GM12865 (cell line): ENCODE data around the gene ZC3H11A.
"Not testable (repeated sequence)": the region's sequence is repeated elsewhere in the genome, so short reads cannot be mapped to it uniquely, and the experiment has no call there.

Experiments
- DNase-seq: peaks from one replicate; pipeline ENCODE4 v3.0.0; 2010; ENCODE audit warnings: low read depth
- H3K4me3 ChIP-seq: 2 replicates; pipeline ENCODE4 v1.5.1; 2011; ENCODE audit warnings: mild to moderate bottlenecking, low read depth, low read length, control low read depth
- CTCF ChIP-seq: IDR thresholded peaks from 2 replicates; pipeline ENCODE4 v1.5.1; 2011; ENCODE audit warnings: low read length, control low read depth, low read depth, inconsistent platforms; ENCODE audit not compliant: insufficient read depth; ENCODE audit errors: missing control alignments

The ZC3H11A gene

GRCh38 chr1:203818399-203818798 is 23.0 kb downstream of the ZC3H11A start:
- DNase-seq: no peak
- no peak overlapping the region for H3K4me3 ChIP-seq
- TF ChIP-seq CTCF: no peak

DNA sequence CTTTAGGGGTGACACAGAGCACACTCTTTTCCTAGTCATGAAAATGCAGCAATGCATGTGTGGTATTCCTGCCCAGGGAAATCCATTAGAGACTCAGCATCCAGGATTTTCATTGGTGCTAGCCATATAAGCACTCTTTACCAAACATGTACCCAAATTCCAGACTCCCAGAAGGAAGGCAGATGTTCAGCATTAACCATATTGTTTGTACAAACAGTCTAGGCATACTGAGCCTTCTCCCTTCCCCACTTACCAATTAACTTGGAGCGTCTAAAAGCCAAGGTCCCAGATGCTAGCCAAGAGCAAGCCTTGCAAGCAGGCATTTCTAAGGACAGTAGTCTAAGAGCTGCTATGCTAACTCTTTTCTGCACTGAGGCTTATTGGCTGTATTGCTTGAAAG is 27.9 kb downstream of the ZC3H11A start:
- DNase-seq: no peak
- H3K4me3 ChIP-seq: no peak overlapping the region
- TF ChIP-seq CTCF: no peak

GRCh38 chr1:203826175-203826574 is 30.8 kb downstream of the ZC3H11A start:
- TF ChIP-seq CTCF: no peak
- no peak for DNase-seq
- no peak overlapping the region for H3K4me3 ChIP-seq

GRCh38 chr1:203828002-203828401 is 32.6 kb downstream of the ZC3H11A start:
- DNase-seq: no peak
- H3K4me3 ChIP-seq: no peak overlapping the region
- no peak for TF ChIP-seq CTCF

DNA sequence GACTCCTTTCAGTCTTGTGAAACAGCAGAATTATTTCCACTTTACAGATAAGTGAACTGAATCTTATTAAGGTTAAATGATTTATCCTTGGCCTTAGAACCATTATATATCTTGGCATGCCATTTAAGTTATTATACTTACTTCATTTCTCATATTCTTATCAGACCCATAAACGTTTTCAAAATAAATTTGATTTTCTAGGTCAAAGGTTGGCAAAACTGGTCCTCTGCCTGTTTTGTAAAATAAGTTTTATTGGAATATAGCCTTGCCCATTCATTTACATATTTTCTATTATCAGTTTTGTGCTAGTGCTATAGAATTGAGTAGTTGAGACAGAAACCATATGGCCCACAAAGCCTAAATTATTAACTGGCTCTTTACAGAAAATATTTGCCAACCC is 33.1 kb downstream of the ZC3H11A start:
- no peak for DNase-seq
- no peak overlapping the region for H3K4me3 ChIP-seq
- TF ChIP-seq CTCF: no peak

DNA sequence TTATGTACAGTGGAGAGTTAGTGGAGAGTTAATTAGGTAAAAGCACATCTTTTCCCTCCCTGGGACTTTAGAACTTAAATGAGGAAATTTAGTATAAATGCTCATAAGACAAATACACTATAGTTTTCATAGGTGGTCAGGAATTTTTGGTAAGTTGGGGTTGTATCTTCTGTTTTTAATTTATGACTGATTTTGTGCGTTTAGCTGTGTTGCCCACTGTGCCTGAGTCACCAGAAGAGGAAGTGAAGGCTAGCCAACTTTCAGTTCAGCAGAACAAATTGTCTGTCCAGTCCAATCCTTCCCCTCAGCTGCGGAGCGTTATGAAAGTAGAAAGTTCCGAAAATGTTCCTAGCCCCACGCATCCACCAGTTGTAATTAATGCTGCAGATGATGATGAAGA is 33.8 kb downstream of the ZC3H11A start:
- not testable (repeated sequence) for DNase-seq, H3K4me3 ChIP-seq

- DNase-seq: no peak
- no peak overlapping the region for H3K4me3 ChIP-seq
- TF ChIP-seq CTCF: no peak
These were observed 40.1 kb downstream of the ZC3H11A start for GRCh38 chr1:203835476-203835875.

DNA sequence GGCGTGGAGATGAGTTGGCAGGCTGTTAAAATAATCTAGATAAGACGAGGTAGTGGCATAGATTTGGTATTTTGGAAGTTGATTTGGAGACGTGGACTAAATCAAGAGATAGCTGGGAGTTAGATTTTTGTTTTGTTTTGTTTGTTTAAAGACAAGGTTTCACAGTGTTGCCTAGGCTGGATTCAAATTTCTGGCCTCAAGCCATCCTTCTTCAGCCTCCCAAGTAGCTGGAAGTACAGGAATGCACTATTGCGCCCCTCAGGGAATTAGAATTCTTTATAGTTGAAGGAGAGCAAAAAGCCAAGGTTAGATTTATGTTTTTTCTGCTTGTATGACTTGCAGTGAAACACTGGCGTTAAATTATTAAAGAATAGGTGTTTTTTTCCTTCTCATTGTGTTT is 43.7 kb downstream of the ZC3H11A start:
- no peak for TF ChIP-seq CTCF
- H3K4me3 ChIP-seq: no peak overlapping the region
- DNase-seq: no peak
